Activated T-cell treated with anti-CD3 and anti-CD28 coated beads, Interleukin-2, amount 50 U/mL, for 24 hours (primary cell): ENCODE measurements around the gene CT45A9.
"Not testable (repeated sequence)": the region's sequence is repeated elsewhere in the genome, so short reads cannot be mapped to it uniquely, and the experiment has no call there.

Source experiments
- DNase-seq: peaks from one replicate; pipeline ENCODE4 v3.0.0-alpha.2; 2020
- H3K27ac Mint-ChIP-seq: 2 replicates; pipeline ENCODE4 v1.8.0; 2020; ENCODE audit warnings: mild to moderate bottlenecking, mixed read lengths
- H3K27me3 Mint-ChIP-seq: 2 replicates; pipeline ENCODE4 v1.8.0; 2020; ENCODE audit warnings: mixed read lengths
- H3K36me3 Mint-ChIP-seq: 2 replicates; pipeline ENCODE4 v1.8.0; 2020; ENCODE audit warnings: low read depth, mixed read lengths
- H3K4me1 Mint-ChIP-seq: 2 replicates; pipeline ENCODE4 v1.8.0; 2020; ENCODE audit warnings: low read depth, mixed read lengths
- H3K4me3 Mint-ChIP-seq: 2 replicates; pipeline ENCODE4 v1.8.0; 2020; ENCODE audit warnings: mild to moderate bottlenecking, moderate library complexity, mixed read lengths
- H3K9me3 Mint-ChIP-seq: 2 replicates; pipeline ENCODE4 v1.8.0; 2020; ENCODE audit warnings: mixed read lengths

Gene CT45A9, protein sequence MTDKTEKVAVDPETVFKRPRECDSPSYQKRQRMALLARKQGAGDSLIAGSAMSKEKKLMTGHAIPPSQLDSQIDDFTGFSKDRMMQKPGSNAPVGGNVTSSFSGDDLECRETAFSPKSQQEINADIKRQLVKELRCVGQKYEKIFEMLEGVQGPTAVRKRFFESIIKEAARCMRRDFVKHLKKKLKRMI

DNA sequence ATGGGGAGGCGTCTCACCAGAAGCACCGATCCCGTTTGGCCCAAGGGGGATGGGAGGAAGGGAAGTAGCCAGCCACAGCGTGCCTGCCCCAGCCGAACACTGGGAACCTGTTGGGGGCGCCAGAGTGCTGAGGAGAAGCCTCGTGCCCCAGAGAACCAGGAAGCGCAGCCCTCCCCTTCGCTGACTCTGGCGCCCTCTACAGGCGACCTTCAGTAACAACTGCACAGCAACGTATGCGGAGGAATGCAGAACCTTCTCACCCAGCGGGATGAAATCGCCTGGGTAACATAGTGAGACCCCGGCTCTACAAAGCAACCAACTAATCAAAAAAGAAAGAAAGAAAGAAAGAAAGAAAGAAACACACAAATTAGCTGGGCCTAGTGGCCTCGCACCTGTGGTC, at the start of gene CT45A9:
TSS of gene CT45A9 (minus strand) at position 101 of the 400 bp plus-strand sequence. CDS start 3,751 bp downstream, outside the sequence.
- not testable (repeated sequence) for H3K4me3 Mint-ChIP-seq, H3K27ac Mint-ChIP-seq, H3K36me3 Mint-ChIP-seq, DNase-seq, H3K9me3 Mint-ChIP-seq, H3K4me1 Mint-ChIP-seq, H3K27me3 Mint-ChIP-seq

DNA sequence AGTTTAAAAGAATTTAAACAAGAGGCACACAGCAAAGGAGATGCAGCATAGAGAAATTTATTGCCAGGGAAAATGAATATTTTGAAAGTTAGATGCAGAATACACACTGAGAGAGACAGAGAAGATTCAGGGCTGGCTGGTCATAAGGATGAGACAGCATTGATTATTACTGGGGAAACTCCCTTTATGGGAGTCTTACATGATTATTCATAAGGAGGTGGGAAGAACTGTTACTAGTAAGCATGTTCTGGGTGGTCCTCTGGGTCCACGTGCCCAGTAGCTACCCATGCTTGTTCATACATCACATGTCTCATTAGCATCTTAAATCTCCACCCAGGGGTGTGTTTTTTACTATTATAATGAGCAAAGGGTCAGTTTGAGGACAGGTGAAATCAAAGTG, 48.9 kb upstream of the CT45A9 start:
- not testable (repeated sequence) for H3K27ac Mint-ChIP-seq, DNase-seq, H3K4me1 Mint-ChIP-seq, H3K36me3 Mint-ChIP-seq, H3K4me3 Mint-ChIP-seq, H3K9me3 Mint-ChIP-seq
- H3K27me3 Mint-ChIP-seq = peaks cover 46% of the 10 kb centered on the region

DNA sequence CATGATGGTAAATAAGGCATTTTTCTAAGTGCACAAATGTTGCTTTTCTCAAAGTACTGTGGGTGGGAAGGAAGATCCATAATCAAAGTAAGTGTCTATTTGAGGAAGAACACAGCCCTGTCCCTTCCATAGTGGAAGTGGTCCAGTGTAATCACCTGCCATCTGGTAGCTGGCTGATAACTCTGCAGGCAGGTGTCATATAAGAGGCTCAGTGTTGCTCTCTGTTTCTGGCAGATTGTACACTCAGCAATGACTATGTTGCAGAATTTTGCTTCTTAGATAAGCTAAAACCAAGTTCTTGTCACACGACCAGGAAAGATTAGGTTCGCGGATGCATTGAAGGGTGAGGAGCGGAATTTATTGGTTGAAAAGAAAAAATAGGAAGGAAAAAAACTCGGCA, 42.8 kb upstream of the CT45A9 start:
- H3K27ac Mint-ChIP-seq = no peak overlapping the region

DNA sequence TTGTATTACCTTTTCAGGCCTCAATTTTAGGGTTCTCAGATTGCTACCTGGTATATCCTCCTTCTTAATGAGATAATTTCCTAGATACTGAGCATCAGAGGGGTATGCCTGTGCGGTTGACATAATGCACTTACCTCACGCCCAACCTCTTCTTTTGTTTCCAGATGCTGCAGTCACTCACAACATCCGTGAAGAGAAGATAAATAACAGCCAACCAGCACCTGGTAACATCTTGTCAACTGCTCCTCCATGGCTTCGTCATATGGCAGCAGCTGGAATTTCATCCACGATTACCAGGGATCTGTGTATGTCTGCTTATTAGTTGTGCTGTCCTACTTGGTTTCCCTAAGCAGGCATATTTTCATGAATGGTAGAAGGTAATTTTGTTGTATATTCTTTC, 38.6 kb upstream of the CT45A9 start:
- Mint-ChIP-seq H3K4me3 (no peak overlapping the region), H3K36me3 (no peaks in the 10 kb centered on the region), H3K27ac (no peak overlapping the region), H3K27me3 (peaks cover 65% of the 10 kb centered on the region), H3K4me1 (no peaks in the 10 kb centered on the region), H3K9me3 (no peaks in the 10 kb centered on the region)
- no peak for DNase-seq

More for the DNA sequence above, 42.8 kb upstream of the CT45A9 start:
- no peaks in the 10 kb centered on the region for H3K36me3 Mint-ChIP-seq
- no peak for DNase-seq
- H3K4me3 Mint-ChIP-seq = no peak overlapping the region
- H3K9me3 Mint-ChIP-seq = no peaks in the 10 kb centered on the region
- H3K4me1 Mint-ChIP-seq = no peaks in the 10 kb centered on the region
- H3K27me3 Mint-ChIP-seq = peaks cover 68% of the 10 kb centered on the region

DNA sequence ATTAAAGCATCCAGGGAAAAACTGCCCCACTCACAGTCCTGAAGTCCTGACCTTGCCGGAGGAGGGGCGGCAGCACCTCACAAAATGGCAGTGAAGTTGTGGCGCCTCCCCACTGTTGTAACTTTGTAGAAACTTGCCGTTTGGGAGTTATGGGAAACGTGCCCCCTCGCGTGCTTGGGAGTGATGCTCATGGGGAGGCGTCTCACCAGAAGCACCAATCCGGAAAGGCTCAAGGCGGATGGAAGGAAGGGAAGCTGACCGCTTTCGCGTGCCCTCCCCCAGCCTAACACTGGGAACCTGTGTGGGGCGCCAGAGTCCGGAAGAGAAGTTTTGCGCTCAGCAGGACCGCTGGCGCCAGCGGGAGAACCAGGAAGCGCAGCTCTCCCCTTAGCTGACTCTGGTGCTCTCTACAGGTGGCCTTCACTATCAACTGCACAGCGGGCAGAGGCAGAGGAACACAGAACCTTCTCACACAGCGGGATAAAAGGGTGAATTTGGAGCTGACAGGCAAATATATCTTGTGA, 21.7 kb upstream of the CT45A9 start, which contains the start of the genes CT45A10 and SAGE1:
TSS of gene CT45A10 (minus strand) at position 151 of the 524 bp plus-strand sequence. CDS start 8,100 bp downstream, outside the sequence.
TSS of gene SAGE1 (plus strand) at position 423 of the 524 bp plus-strand sequence. CDS start 2,527 bp downstream, outside the sequence.
- Mint-ChIP-seq H3K36me3 (no peaks in the 10 kb centered on the region), H3K27me3 (peaks cover 32% of the 10 kb centered on the region), H3K4me3 (no peak within 1 kb of the TSS), H3K9me3 (no peaks in the 10 kb centered on the region), H3K4me1 (no peaks in the 10 kb centered on the region), H3K27ac (no peak within 1 kb of the TSS)
- DNase-seq = no peak

DNA sequence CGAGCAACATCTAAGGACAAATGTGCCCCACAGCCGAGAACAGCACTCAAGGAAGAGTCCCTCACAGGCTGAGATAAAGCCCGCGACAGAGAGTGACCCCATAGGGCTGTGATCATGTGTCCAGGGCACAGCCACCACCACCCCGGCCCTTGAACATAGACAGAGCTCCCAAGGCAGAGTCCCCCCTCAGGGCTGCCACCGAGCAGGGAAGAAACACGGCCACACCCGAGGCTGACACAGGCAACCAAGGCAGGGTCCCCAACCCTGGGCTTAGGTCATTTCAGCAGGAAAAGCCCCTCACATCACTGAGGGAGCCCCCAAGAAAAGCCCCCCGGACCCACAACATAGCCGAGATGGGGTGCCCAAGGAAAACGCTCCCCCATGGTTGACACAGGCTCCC, 21.2 kb upstream of the CT45A9 start:
- Mint-ChIP-seq H3K9me3 (no peaks in the 10 kb centered on the region), H3K27ac (no peak overlapping the region), H3K4me1 (no peaks in the 10 kb centered on the region), H3K4me3 (no peak overlapping the region), H3K27me3 (peaks cover 29% of the 10 kb centered on the region), H3K36me3 (no peaks in the 10 kb centered on the region)
- DNase-seq = no peak

DNA sequence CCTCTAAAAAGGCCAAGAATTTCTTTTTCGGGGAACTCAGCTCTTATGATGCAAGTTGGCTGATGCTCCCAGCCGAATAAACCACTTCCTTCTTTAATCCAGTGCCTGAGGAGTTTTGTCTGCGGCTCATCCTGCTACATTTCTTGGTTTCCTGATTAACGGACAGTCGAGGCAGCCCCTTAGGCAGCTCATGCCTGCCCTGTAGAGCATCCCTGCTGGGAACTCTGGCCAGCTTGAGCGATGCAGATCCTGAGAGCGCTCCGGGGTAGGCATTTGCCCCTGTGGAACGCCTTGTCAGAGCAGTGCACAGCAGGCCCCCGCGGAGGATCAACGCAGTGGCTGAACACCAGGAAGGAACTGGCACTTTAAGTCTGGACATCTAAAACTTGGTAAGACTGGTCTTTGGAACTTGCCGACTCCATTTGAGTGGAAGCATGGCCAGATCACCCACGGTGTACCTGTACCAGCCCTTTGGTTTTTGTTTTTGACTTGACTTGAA, 18.5 kb upstream of the CT45A9 start:
- Mint-ChIP-seq H3K4me1 (no peaks in the 10 kb centered on the region), H3K4me3 (no peak overlapping the region), H3K27ac (no peak overlapping the region), H3K9me3 (no peaks in the 10 kb centered on the region), H3K27me3 (peaks cover 20% of the 10 kb centered on the region), H3K36me3 (no peaks in the 10 kb centered on the region)
- no peak for DNase-seq

DNA sequence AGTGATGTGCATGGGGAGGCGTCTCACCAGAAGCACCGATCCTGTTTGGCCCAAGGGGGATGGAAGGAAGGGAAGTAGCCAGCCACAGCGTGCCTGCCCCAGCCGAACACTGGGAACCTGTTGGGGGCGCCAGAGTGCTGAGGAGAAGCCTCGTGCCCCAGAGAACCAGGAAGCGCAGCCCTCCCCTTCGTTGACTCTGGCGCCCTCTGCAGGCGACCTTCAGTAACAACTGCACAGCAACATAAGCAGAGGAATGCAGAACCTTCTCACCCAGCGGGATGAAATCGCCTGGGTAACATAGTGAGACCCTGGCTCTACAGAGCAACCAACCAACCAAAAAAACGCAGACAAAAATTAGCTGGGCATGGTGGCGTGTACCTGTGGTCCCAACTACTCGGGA, 17.4 kb upstream of the CT45A9 start:
- H3K9me3 Mint-ChIP-seq, H3K4me1 Mint-ChIP-seq, H3K27ac Mint-ChIP-seq, H3K36me3 Mint-ChIP-seq, H3K4me3 Mint-ChIP-seq: not testable (repeated sequence)
- peaks cover 14% of the 10 kb centered on the region for H3K27me3 Mint-ChIP-seq
- DNase-seq = peak; percentile 46

DNA sequence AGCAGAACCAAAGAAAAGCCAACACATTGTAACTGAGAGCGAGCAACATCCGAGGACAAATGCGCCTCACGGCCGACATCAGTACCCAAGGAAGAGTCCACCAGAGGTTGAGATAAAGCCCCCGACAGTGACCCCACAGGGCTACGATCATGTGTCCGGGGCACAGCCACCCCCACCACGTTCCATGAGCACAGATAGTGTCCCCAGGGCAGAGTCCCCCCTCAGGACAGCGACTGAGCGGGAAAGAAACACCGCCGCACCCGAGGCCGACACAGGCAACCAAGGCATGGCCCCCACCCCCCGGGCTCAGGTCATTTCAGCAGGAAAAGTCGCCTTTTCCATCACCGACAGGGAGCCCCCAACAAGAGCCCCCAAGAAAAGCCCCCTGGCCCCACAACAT, 16.6 kb upstream of the CT45A9 start:
- not testable (repeated sequence) for H3K27ac Mint-ChIP-seq, DNase-seq, H3K36me3 Mint-ChIP-seq, H3K4me1 Mint-ChIP-seq, H3K9me3 Mint-ChIP-seq, H3K4me3 Mint-ChIP-seq
- peaks cover 14% of the 10 kb centered on the region for H3K27me3 Mint-ChIP-seq

DNA sequence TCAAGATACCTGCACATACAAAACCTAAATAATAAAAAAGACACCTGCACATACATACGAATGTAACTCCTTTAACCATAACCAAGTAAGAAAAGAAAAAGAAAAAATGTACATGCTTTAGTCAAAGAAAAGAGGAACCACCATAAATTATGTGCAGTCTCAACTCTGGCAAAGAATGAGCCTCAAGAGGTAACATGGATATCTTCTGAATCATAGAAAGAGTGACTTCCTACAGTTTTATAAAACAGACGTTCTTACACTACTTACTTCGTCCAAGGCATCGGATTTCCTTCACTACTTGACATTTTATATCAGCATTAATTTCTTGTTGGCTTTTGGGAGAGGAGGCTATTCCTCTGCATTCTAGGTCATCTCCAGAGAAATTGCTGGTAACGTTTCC, 11.1 kb upstream of the CT45A9 start:
- H3K27ac Mint-ChIP-seq, H3K27me3 Mint-ChIP-seq, H3K36me3 Mint-ChIP-seq, DNase-seq, H3K4me1 Mint-ChIP-seq, H3K4me3 Mint-ChIP-seq, H3K9me3 Mint-ChIP-seq: not testable (repeated sequence)

DNA sequence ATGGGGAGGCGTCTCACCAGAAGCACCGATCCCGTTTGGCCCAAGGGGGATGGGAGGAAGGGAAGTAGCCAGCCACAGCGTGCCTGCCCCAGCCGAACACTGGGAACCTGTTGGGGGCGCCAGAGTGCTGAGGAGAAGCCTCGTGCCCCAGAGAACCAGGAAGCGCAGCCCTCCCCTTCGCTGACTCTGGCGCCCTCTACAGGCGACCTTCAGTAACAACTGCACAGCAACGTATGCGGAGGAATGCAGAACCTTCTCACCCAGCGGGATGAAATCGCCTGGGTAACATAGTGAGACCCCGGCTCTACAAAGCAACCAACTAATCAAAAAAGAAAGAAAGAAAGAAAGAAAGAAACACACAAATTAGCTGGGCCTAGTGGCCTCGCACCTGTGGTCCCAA, 17.2 kb downstream of the CT45A9 start, which contains the start of gene CT45A8:
TSS of gene CT45A8 (minus strand) at position 101 of the 400 bp plus-strand sequence. CDS start 3,755 bp downstream, outside the sequence.
- not testable (repeated sequence) for H3K4me1 Mint-ChIP-seq, H3K4me3 Mint-ChIP-seq, H3K27ac Mint-ChIP-seq, H3K36me3 Mint-ChIP-seq, H3K27me3 Mint-ChIP-seq, H3K9me3 Mint-ChIP-seq, DNase-seq

DNA sequence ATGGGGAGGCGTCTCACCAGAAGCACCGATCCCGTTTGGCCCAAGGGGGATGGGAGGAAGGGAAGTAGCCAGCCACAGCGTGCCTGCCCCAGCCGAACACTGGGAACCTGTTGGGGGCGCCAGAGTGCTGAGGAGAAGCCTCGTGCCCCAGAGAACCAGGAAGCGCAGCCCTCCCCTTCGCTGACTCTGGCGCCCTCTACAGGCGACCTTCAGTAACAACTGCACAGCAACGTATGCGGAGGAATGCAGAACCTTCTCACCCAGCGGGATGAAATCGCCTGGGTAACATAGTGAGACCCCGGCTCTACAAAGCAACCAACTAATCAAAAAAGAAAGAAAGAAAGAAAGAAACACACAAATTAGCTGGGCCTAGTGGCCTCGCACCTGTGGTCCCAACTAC, 34.4 kb downstream of the CT45A9 start, which contains the start of gene CT45A7:
TSS of gene CT45A7 (minus strand) at position 101 of the 400 bp plus-strand sequence. CDS start 3,747 bp downstream, outside the sequence.
- not testable (repeated sequence) for DNase-seq, H3K4me1 Mint-ChIP-seq, H3K27ac Mint-ChIP-seq, H3K9me3 Mint-ChIP-seq, H3K36me3 Mint-ChIP-seq, H3K27me3 Mint-ChIP-seq, H3K4me3 Mint-ChIP-seq

DNA sequence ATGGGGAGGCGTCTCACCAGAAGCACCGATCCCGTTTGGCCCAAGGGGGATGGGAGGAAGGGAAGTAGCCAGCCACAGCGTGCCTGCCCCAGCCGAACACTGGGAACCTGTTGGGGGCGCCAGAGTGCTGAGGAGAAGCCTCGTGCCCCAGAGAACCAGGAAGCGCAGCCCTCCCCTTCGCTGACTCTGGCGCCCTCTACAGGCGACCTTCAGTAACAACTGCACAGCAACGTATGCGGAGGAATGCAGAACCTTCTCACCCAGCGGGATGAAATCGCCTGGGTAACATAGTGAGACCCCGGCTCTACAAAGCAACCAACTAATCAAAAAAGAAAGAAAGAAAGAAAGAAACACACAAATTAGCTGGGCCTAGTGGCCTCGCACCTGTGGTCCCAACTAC, 51.7 kb downstream of the CT45A9 start, which contains the start of gene CT45A2:
TSS of gene CT45A2 (minus strand) at position 101 of the 400 bp plus-strand sequence. CDS start 3,747 bp downstream, outside the sequence.
- H3K4me3 Mint-ChIP-seq, H3K9me3 Mint-ChIP-seq, H3K27ac Mint-ChIP-seq, DNase-seq, H3K4me1 Mint-ChIP-seq, H3K36me3 Mint-ChIP-seq, H3K27me3 Mint-ChIP-seq: not testable (repeated sequence)
